IPS-18a (cell line): ENCODE results near the gene CBX3.
"Not testable (repeated sequence)": the region's sequence is repeated elsewhere in the genome, so short reads cannot be mapped to it uniquely, and the experiment has no call there.

Experiments
- H3K27ac ChIP-seq: one replicate; pipeline ENCODE4 v1.5.1; 2013; ENCODE audit warnings: low read length
- H3K27me3 ChIP-seq: one replicate; pipeline ENCODE4 v1.6.1; 2013; ENCODE audit warnings: mild to moderate bottlenecking, low read length; ENCODE audit not compliant: control insufficient read depth, insufficient read depth
- H3K36me3 ChIP-seq: one replicate; pipeline ENCODE4 v1.6.1; 2013; ENCODE audit warnings: low read depth, low read length; ENCODE audit not compliant: control insufficient read depth
- H3K4me1 ChIP-seq: one replicate; pipeline ENCODE4 v1.6.1; 2013; ENCODE audit warnings: low read depth, low read length; ENCODE audit not compliant: control insufficient read depth
- H3K4me3 ChIP-seq: one replicate; pipeline ENCODE4 v1.5.1; 2013; ENCODE audit warnings: low read length
- H3K9ac ChIP-seq: one replicate; pipeline ENCODE4 v1.6.1; 2013; ENCODE audit warnings: mild to moderate bottlenecking, low read length, moderate library complexity
- H3K9me3 ChIP-seq: one replicate; pipeline ENCODE4 v1.6.1; 2013; ENCODE audit warnings: low read depth, low read length; ENCODE audit not compliant: control insufficient read depth

Gene CBX3

GRCh38 chr7:26175903-26176302, 25.6 kb upstream of the CBX3 start:
- not testable (repeated sequence) for H3K27ac ChIP-seq, H3K4me3 ChIP-seq, H3K9ac ChIP-seq, H3K27me3 ChIP-seq, H3K4me1 ChIP-seq, H3K9me3 ChIP-seq
- H3K36me3 ChIP-seq = peaks cover 17% of the 10 kb centered on the region

GRCh38 chr7:26176696-26177095, 24.8 kb upstream of the CBX3 start:
- not testable (repeated sequence) for H3K9ac ChIP-seq, H3K9me3 ChIP-seq, H3K4me3 ChIP-seq, H3K27ac ChIP-seq, H3K4me1 ChIP-seq, H3K27me3 ChIP-seq
- peaks cover 16% of the 10 kb centered on the region for H3K36me3 ChIP-seq

GRCh38 chr7:26177269-26177668, 24.3 kb upstream of the CBX3 start:
- H3K27ac ChIP-seq, H3K4me3 ChIP-seq, H3K27me3 ChIP-seq, H3K9ac ChIP-seq, H3K9me3 ChIP-seq, H3K4me1 ChIP-seq: not testable (repeated sequence)
- peaks cover 15% of the 10 kb centered on the region for H3K36me3 ChIP-seq

GRCh38 chr7:26178272-26178960, 23.1 kb upstream of the CBX3 start:
- H3K4me3 ChIP-seq = no peak overlapping the region
- no peaks in the 10 kb centered on the region for H3K27me3 ChIP-seq
- peaks cover 12% of the 10 kb centered on the region for H3K36me3 ChIP-seq
- H3K4me1 ChIP-seq = no peaks in the 10 kb centered on the region
- H3K27ac ChIP-seq = no peak overlapping the region
- no peaks in the 10 kb centered on the region for H3K9me3 ChIP-seq
- no peak overlapping the region for H3K9ac ChIP-seq

GRCh38 chr7:26179422-26179821, 22.1 kb upstream of the CBX3 start:
- Histone ChIP-seq H3K4me3 (no peak overlapping the region), H3K4me1 (no peaks in the 10 kb centered on the region), H3K27ac (no peak overlapping the region), H3K9me3 (no peaks in the 10 kb centered on the region), H3K27me3 (no peaks in the 10 kb centered on the region), H3K9ac (no peak overlapping the region), H3K36me3 (peaks cover 17% of the 10 kb centered on the region)

GRCh38 chr7:26179826-26180497, 21.6 kb upstream of the CBX3 start:
- Histone ChIP-seq H3K9ac (no peak overlapping the region), H3K27me3 (no peaks in the 10 kb centered on the region), H3K4me1 (no peaks in the 10 kb centered on the region), H3K9me3 (no peaks in the 10 kb centered on the region), H3K4me3 (no peak overlapping the region), H3K27ac (no peak overlapping the region), H3K36me3 (peaks cover 18% of the 10 kb centered on the region)

- H3K27me3 ChIP-seq = no peaks in the 10 kb centered on the region
- no peak overlapping the region for H3K27ac ChIP-seq
- peaks cover 21% of the 10 kb centered on the region for H3K36me3 ChIP-seq
- H3K4me1 ChIP-seq = no peaks in the 10 kb centered on the region
- no peaks in the 10 kb centered on the region for H3K9me3 ChIP-seq
- no peak overlapping the region for H3K9ac ChIP-seq
- H3K4me3 ChIP-seq = no peak overlapping the region
Observed at GRCh38 chr7:26180792-26181198, 20.8 kb upstream of the CBX3 start.

GRCh38 chr7:26181474-26182227, 19.9 kb upstream of the CBX3 start:
- H3K27ac ChIP-seq = no peak overlapping the region

DNA sequence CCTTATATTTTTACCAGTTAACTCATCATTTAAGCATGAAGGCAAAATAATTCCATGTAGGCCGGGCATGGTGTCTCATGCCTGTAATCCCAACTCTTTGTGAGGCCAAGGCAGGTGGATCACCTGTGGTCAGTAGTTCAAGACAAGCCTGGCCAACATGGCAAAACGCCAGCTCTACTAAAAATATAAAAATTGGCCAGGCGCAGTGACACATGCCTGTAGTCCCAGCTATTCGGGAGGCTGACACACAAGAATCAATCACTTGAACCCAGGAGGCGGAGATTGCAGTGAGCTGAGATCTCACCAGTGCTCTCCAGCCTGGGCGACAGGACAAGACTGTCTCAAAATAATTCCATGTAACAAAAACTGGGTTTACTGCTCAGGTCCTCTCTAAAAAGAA, 19.3 kb upstream of the CBX3 start:
- no peak overlapping the region for H3K4me3 ChIP-seq
- no peaks in the 10 kb centered on the region for H3K27me3 ChIP-seq
- H3K9me3 ChIP-seq = no peaks in the 10 kb centered on the region
- no peak overlapping the region for H3K9ac ChIP-seq
- H3K4me1 ChIP-seq = no peaks in the 10 kb centered on the region
- no peak overlapping the region for H3K27ac ChIP-seq
- peaks cover 21% of the 10 kb centered on the region for H3K36me3 ChIP-seq

More at GRCh38 chr7:26181474-26182227, 19.9 kb upstream of the CBX3 start:
- no peaks in the 10 kb centered on the region for H3K27me3 ChIP-seq
- no peak overlapping the region for H3K9ac ChIP-seq
- peaks cover 21% of the 10 kb centered on the region for H3K36me3 ChIP-seq
- no peak overlapping the region for H3K4me3 ChIP-seq
- H3K9me3 ChIP-seq = no peaks in the 10 kb centered on the region
- H3K4me1 ChIP-seq = no peaks in the 10 kb centered on the region

- no peak overlapping the region for H3K4me3 ChIP-seq
- no peaks in the 10 kb centered on the region for H3K9me3 ChIP-seq
- H3K36me3 ChIP-seq = peaks cover 19% of the 10 kb centered on the region
- no peak overlapping the region for H3K9ac ChIP-seq
- no peak overlapping the region for H3K27ac ChIP-seq
- no peaks in the 10 kb centered on the region for H3K4me1 ChIP-seq
- H3K27me3 ChIP-seq = no peaks in the 10 kb centered on the region
Observed at GRCh38 chr7:26182706-26183105, 18.8 kb upstream of the CBX3 start.

DNA sequence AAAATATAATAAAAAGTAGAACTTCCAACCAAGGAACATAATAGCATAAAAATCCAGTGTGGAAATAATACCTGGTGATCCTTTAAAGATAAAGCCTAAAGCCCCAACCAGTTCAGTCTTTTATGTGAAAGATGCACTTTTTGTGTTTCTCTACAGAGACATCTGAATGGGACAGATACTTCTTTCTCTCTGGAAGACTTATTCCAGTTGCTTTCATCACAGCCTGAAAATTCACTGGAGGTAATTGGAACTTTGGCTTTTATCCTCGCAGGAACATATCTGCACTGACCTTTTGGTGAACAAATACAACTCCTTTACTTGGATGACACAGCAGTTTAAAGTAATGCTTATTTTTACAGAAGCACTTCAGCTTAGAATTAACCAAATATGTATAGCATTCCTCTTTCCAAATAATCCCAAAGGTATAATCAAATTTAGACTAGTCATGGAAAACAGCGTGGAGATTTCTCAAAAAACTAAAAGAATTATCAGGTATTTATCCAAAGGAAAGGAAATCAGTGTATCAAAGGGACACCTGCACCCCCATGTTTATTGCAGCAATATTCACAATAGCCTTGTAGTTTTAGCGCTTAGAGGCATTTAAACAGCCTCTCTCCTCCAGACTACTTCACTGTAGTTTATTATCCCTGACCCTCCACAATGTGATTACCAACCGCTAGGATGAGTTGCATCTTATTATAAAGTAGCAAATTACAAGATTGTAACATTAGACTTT, 17.8 kb upstream of the CBX3 start:
- no peaks in the 10 kb centered on the region for H3K4me1 ChIP-seq
- H3K9me3 ChIP-seq = no peaks in the 10 kb centered on the region
- no peak overlapping the region for H3K27ac ChIP-seq
- no peak overlapping the region for H3K4me3 ChIP-seq
- peaks cover 15% of the 10 kb centered on the region for H3K36me3 ChIP-seq
- no peaks in the 10 kb centered on the region for H3K27me3 ChIP-seq
- H3K9ac ChIP-seq = no peak overlapping the region
